Heart right ventricle (tissue), 16 donors: Measurements from ENCODE around the gene HIP1R. TPM values are rescaled to one million over a fixed set of nuclear protein-coding genes. Genes with fewer than 3 reads are reported as not detected.

Experiments
- ATAC-seq, 8 donors: fragments of 200-7000 bp; cut with Tn5 transposase; one replicate each; pipeline ENCODE4 v1.9.1; 2020; ENCODE audit warnings: mild to moderate bottlenecking in 8 of 8, moderate library complexity in 8 of 8, moderate number of reproducible peaks in 1 of 8
- DNase-seq, 2 donors: peaks; one replicate each; pipeline ENCODE4 v3.0.0-alpha.2; 2020
- H3K27ac ChIP-seq, 10 donors: fragments of 200-600 bp; sonication (generic) in 2 of 10; one replicate each; pipeline versions ENCODE4 v1.5.0 to v1.8.0; 2020 to 2022; ENCODE audit warnings: mild to moderate bottlenecking in 3 of 10
- H3K27me3 ChIP-seq, 7 donors: fragments of 200-600 bp; one replicate each; pipeline ENCODE4 v1.8.0; 2021 to 2022; ENCODE audit warnings: mild to moderate bottlenecking in 2 of 7
- H3K36me3 ChIP-seq, 9 donors: fragments of 200-600 bp; sonication (generic) in 1 of 9; one replicate each; pipeline versions ENCODE4 v1.5.0 to v1.8.0; 2020 to 2022; ENCODE audit warnings: mild to moderate bottlenecking in 2 of 9
- H3K4me1 ChIP-seq, 9 donors: fragments of 200-600 bp; sonication (generic) in 1 of 9; one replicate each; pipeline versions ENCODE4 v1.5.0 to v1.8.0; 2020 to 2022; ENCODE audit warnings: mild to moderate bottlenecking in 4 of 9
- H3K4me3 ChIP-seq, 10 donors: fragments of 200-600 bp; sonication (generic) in 2 of 10; one replicate each; pipeline versions ENCODE4 v1.5.0 to v1.8.0; 2020 to 2022; ENCODE audit warnings: mild to moderate bottlenecking in 7 of 10, moderate library complexity in 2 of 10
- H3K9me3 ChIP-seq, 11 donors: fragments of 200-600 bp in 10 of 11; sonication (generic) in 2 of 11; one replicate each; pipeline versions ENCODE4 v1.5.0 to v1.8.0; 2013 to 2022; ENCODE audit warnings: mild to moderate bottlenecking in 2 of 11, control low read depth in 1 of 11, moderate library complexity in 1 of 11
- WGBS, 2 donors: extraction: QIAGEN DNeasy Blood & Tissue Kit; methylation state at CpG; one replicate each; pipeline ENCODE4 v1.1.7; 2013; ENCODE audit warnings: inconsistent platforms in 1 of 2; 5-methylcytosine and 5-hydroxymethylcytosine counted together
- intact Hi-C, 10 donors: fragments of 100-400 bp; cut with DNase I; formaldehyde crosslinking; loops; one replicate each; pipeline versions ENCODE4 v1.11.1 to v1.14.2; 2022
- polyA plus RNA-seq, 2 donors: library from polyadenylated mRNA; stranded (reverse); fragments of 200-250 nt; gene quantifications; one replicate each; pipeline ENCODE4 v1.2.3, GENCODE V29; 2013
- total RNA-seq, 10 donors: library from RNA; stranded (reverse); fragmentation: NEBNext Ultra II Directional in 3 of 10; extraction: Animal tissue kit (Norgen Biotek cat#: 25700) in 3 of 10; gene quantifications; one replicate each; pipeline versions ENCODE4 v1.2.1 to v1.2.4, GENCODE V29; 2021 to 2023
- TF ChIP-seq, protein P1 (sequence below), 9 donors: fragments of 200-600 bp; sonication (generic) in 2 of 9; IDR thresholded peaks; one replicate each; pipeline versions ENCODE4 v1.5.0 to v1.8.0; 2021 to 2022; ENCODE audit warnings: antibody characterized with exemption in 9 of 9, mild to moderate bottlenecking in 5 of 9, moderate library complexity in 1 of 9
- donor health status: Arrhythmogenic right ventricular cardiomyopathy.
- donor health status: ischemic (EF 13 %, LVEDD 7.1; RV severe dilation, severe dysfunction).
- donor health status: healthy with polysubstance abuse.
- donor health status: DM: no; HTN: yes; CAD: no.
- donor health status: DM: no; HTN: no; CAD: no.
- donor health status: ischemic (EF 25% LVEDD 6.9; RV normal size, moderate dysfunction).
- donor health status: ischemic (EF 25% LVEDD 5.7; RV mildly dilated, moderate dysfunction).
- donor health status: healthy.
- donor health status: DM: yes; HTN: yes; CAD: no.
- donor health status: Ischemic cardiomyopathy.
- donor health status: ischemic (EF 35%, LVEDD 5.7; RV mildly dilated, moderate dysfunction).
- donor health status: nonischemic (EF 11% LVEDD 7.7; RV severe dilation, severe dysfunction).
- donor health status: DM: yes; HTN: yes; CAD: no.
- donor health status: PGD.
- donor health status: ischemic (EF 29% LVEDD 5.4; RV normal size, mild dysfunction).
- donor health status: nonischemic (EF 23%, LVEDD 6.1; RV moderate dilation, normal function).

The HIP1R gene
- total and polyA plus RNA-seq, 12 donors: 13.7 to 37.7 (median 18.0) TPM

- DNase-seq (no peak), ATAC-seq (no peak)
- Histone ChIP-seq H3K4me1 (peaks cover 10 to 56% (median 38%) of the 10 kb centered on the region in 9 donors), H3K36me3 (peaks cover 0 to 13% (median 0%) of the 10 kb centered on the region in 9 donors), H3K27ac (no peak overlapping the region), H3K9me3 (no peaks in the 10 kb centered on the region), H3K27me3 (no peaks in the 10 kb centered on the region), H3K4me3 (no peak overlapping the region)
- intact Hi-C loops: loop anchor here in 1 of 10 donors (10.0 kb wide), 1 partner anchor 52 kb away; no protein-coding TSS in a partner anchor
- 89 to 91% methylated on average over 27 of the region's 27 CpGs for WGBS, 2 donors
- TF ChIP-seq, protein P1, sequence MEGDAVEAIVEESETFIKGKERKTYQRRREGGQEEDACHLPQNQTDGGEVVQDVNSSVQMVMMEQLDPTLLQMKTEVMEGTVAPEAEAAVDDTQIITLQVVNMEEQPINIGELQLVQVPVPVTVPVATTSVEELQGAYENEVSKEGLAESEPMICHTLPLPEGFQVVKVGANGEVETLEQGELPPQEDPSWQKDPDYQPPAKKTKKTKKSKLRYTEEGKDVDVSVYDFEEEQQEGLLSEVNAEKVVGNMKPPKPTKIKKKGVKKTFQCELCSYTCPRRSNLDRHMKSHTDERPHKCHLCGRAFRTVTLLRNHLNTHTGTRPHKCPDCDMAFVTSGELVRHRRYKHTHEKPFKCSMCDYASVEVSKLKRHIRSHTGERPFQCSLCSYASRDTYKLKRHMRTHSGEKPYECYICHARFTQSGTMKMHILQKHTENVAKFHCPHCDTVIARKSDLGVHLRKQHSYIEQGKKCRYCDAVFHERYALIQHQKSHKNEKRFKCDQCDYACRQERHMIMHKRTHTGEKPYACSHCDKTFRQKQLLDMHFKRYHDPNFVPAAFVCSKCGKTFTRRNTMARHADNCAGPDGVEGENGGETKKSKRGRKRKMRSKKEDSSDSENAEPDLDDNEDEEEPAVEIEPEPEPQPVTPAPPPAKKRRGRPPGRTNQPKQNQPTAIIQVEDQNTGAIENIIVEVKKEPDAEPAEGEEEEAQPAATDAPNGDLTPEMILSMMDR (IDR thresholded peaks at IDR 0.05): no peak
Observed at GRCh38 chr12:122846622-122847515, 11.6 kb downstream of the HIP1R start.

DNA sequence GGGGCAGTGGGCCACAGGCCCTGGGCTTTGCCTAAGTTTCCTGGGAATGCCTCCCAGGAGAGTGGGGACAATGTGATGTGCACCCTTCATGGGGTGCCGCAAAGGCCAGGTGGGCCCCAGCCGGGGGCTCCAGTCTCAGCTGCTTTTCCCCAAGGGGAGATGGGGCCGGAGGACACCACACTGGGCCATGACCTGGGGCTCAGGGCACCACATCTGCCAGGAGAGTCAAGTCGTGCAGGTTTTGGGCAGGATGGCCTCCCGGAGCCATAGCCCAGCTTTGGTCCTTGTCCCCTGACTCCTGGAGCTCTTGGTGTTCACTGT, 12.2 kb downstream of the HIP1R start:
- DNase-seq (no peak), ATAC-seq (no peak)
- WGBS, 2 donors: 91% methylated on average over 5 of the region's 5 CpGs
- no peaks in the 10 kb centered on the region for H3K27me3 ChIP-seq
- no peak overlapping the region for H3K4me3 ChIP-seq
- H3K36me3 ChIP-seq: peaks cover 0 to 13% (median 0%) of the 10 kb centered on the region in 9 donors
- peaks cover 10 to 56% (median 42%) of the 10 kb centered on the region in 9 donors for H3K4me1 ChIP-seq
- no peaks in the 10 kb centered on the region for H3K9me3 ChIP-seq
- TF ChIP-seq, protein P1 (IDR thresholded peaks at IDR 0.05): no peak
- intact Hi-C loops: loop anchor here in 1 of 10 donors (10.0 kb wide), 1 partner anchor 53 kb away; no protein-coding TSS in a partner anchor
- no peak overlapping the region for H3K27ac ChIP-seq

DNA sequence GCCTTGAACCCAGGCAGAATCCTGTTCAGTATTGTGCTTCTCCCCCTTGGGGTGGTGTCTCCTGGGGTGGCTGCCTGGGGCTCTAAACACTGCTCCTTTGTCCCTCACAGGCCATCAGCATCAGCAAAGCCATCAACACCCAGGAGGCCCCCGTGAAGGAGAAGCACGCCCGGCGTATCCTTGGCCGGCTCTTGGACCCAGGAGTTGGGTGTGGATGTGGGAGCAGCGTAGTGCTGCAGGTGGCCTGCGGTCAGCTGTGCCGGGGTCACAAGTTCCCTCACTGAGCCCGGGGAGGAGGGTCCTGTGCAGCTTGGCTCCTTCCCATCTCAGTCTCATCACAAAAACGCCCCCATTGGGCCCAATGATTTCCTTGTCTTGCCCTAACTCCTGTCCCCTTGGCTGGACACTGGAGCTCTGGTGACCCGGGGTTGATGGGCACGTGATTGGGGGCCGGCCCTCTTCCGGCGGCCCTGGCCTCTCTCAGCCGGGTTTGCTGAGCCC, 12.7 kb downstream of the HIP1R start:
- TF ChIP-seq, protein P1 (IDR thresholded peaks at IDR 0.05): no peak
- no peak for DNase-seq
- Histone ChIP-seq H3K4me3 (no peak overlapping the region), H3K4me1 (peaks cover 7 to 56% (median 42%) of the 10 kb centered on the region in 9 donors), H3K27ac (no peak overlapping the region), H3K27me3 (no peaks in the 10 kb centered on the region), H3K36me3 (peaks cover 0 to 13% (median 0%) of the 10 kb centered on the region in 9 donors), H3K9me3 (no peaks in the 10 kb centered on the region)
- intact Hi-C loops: loop anchor here in 1 of 10 donors (10.0 kb wide), 1 partner anchor 53 kb away; no protein-coding TSS in a partner anchor
- no peak for ATAC-seq
- WGBS, 2 donors: 82 to 84% methylated on average over 16 of the region's 16 CpGs

- Histone ChIP-seq H3K9me3 (no peaks in the 10 kb centered on the region), H3K27me3 (no peaks in the 10 kb centered on the region), H3K4me1 (peaks cover 4 to 54% (median 39%) of the 10 kb centered on the region in 9 donors), H3K27ac (peak overlapping the region in 2 of 10 donors; percentile 37 to 45), H3K36me3 (peaks cover 0 to 13% (median 0%) of the 10 kb centered on the region in 9 donors), H3K4me3 (no peak overlapping the region)
- intact Hi-C loops: loop anchor here in 1 of 10 donors (10.0 kb wide), 1 partner anchor 54 kb away; no protein-coding TSS in a partner anchor
- ATAC-seq: peak in 1 of 8 donors; percentile 7
- TF ChIP-seq, protein P1 (IDR thresholded peaks at IDR 0.05): no peak
- no peak for DNase-seq
- WGBS, 2 donors: 88 to 89% methylated on average over 36 of the region's 36 CpGs
Observed at GRCh38 chr12:122848471-122849351, 13.5 kb downstream of the HIP1R start.
